GM12878 (cell line): ENCODE results near the gene NKX2-2. TPM values are rescaled to one million over a fixed set of nuclear protein-coding genes. Genes with fewer than 3 reads are reported as not detected.

Experiments used
- ATAC-seq: fragments of 200-7000 bp; cut with Tn5 transposase; 3 replicates; pipeline ENCODE4 v1.9.1; 2020; ENCODE audit warnings: mild to moderate bottlenecking, moderate library complexity
- BruUV-seq: library from RNA; stranded (reverse); fragments of 400-500 nt; replicated peaks from 2 replicates; lab custom pipeline; 2021; lab: Mats Ljungman, UMichigan
- CTCF ChIA-PET: fragments of 300-600 bp; sonication (Branson Sonifier 250); formaldehyde crosslinking; extraction: SDS; loops from one replicate; lab custom pipeline; 2021; ENCODE audit warnings: inconsistent platforms; lab: Yijun Ruan, JAX
- POLR2A ChIA-PET: fragments of 350-600 bp; formaldehyde crosslinking; extraction: SDS; loops from one replicate; lab custom pipeline; 2021; ENCODE audit warnings: inconsistent platforms; lab: Charles Lee
- RAD21 ChIA-PET: fragments of 300-600 bp; sonication (Branson Sonifier 250); formaldehyde crosslinking; loops from one replicate; lab custom pipeline; 2023; ENCODE audit warnings: antibody characterized with exemption; ENCODE audit not compliant: unreplicated experiment; lab: Charles Lee
- SMC1A ChIA-PET: fragments of 300-600 bp; sonication (Branson Sonifier 250); formaldehyde crosslinking; loops from one replicate; lab custom pipeline; 2023; ENCODE audit not compliant: unreplicated experiment, uncharacterized antibody; lab: Charles Lee
- DNase-seq: peaks from one replicate; pipeline ENCODE4 v3.0.0-alpha.2; 2011; ENCODE audit warnings: low read depth, low spot score
- FAIRE-seq: peaks from 3 replicates; lab custom pipeline; 2011; peaks lifted over from hg19 to GRCh38; lab: Jason Lieb, UNC
- H2AFZ ChIP-seq: 2 replicates; pipeline ENCODE4 v1.6.0; 2011; ENCODE audit warnings: low read depth, low read length, control low read depth; ENCODE audit not compliant: control insufficient read depth
- H3K27ac ChIP-seq: 2 replicates; pipeline ENCODE4 v1.5.1; 2011; ENCODE audit warnings: control low read depth; ENCODE audit not compliant: control insufficient read depth, insufficient read depth
- H3K27me3 ChIP-seq, 2 experiments: replicated peaks in 1 of 2; 2 replicates each; pipeline versions ENCODE4 v1.6.0 to v1.6.1; 2011; ENCODE audit warnings: low read length in 1 of 2; ENCODE audit not compliant: control insufficient read depth in 2 of 2, insufficient read depth in 2 of 2
- H3K36me3 ChIP-seq, 2 experiments: 2 replicates each; pipeline ENCODE4 v1.5.1; 2011; ENCODE audit warnings: low read length in 1 of 2; ENCODE audit not compliant: control insufficient read depth in 2 of 2, insufficient read depth in 2 of 2
- H3K4me1 ChIP-seq: 2 replicates; pipeline ENCODE4 v1.6.1; 2011; ENCODE audit warnings: mild to moderate bottlenecking, low read length, moderate library complexity, mixed read lengths; ENCODE audit not compliant: control insufficient read depth, insufficient read depth
- H3K4me2 ChIP-seq: 2 replicates; pipeline ENCODE4 v1.6.0; 2011; ENCODE audit warnings: control low read depth; ENCODE audit not compliant: control insufficient read depth, insufficient read depth
- H3K4me3 ChIP-seq: fragments of 200-600 bp; sonication (generic); 2 replicates; pipeline ENCODE4 v1.5.1; 2016
- H3K79me2 ChIP-seq: 2 replicates; pipeline ENCODE4 v1.6.0; 2011; ENCODE audit warnings: low read length; ENCODE audit not compliant: control insufficient read depth, insufficient read depth
- H3K9ac ChIP-seq: 2 replicates; pipeline ENCODE4 v1.8.0; 2011; ENCODE audit warnings: low read length, control low read depth, mixed read lengths; ENCODE audit not compliant: control insufficient read depth, insufficient read depth
- H3K9me3 ChIP-seq: replicated peaks from 3 replicates; pipeline ENCODE4 v1.5.1; 2011; ENCODE audit warnings: mild to moderate bottlenecking, low read length; ENCODE audit not compliant: control insufficient read depth, insufficient read depth
- H4K20me1 ChIP-seq: 2 replicates; pipeline ENCODE4 v1.6.0; 2011; ENCODE audit not compliant: control insufficient read depth, insufficient read depth
- ASH2L ChIP-seq: fragments of 300-600, 200-600 bp; sonication (generic); IDR thresholded peaks from 2 replicates; pipeline ENCODE4 v1.6.1; 2017; ENCODE audit warnings: low read depth, mild to moderate bottlenecking, borderline replicate concordance
- IKZF2 ChIP-seq, 2 experiments: fragments of 450-650 bp; IDR thresholded peaks; 2 replicates each; pipeline ENCODE4 v1.6.1; 2017; ENCODE audit warnings: mild to moderate bottlenecking in 2 of 2, moderate library complexity in 2 of 2
- NFYA ChIP-seq: IDR thresholded peaks from 2 replicates; pipeline ENCODE4 v1.6.1; 2011; ENCODE audit warnings: low read depth, mild to moderate bottlenecking, low read length, improper control_type of control experiment, borderline replicate concordance
- NFYB ChIP-seq: IDR thresholded peaks from 2 replicates; pipeline ENCODE4 v1.6.1; 2011; ENCODE audit warnings: low read depth, mild to moderate bottlenecking, low read length, improper control_type of control experiment, moderate library complexity; ENCODE audit not compliant: insufficient read depth
- NR2C2 ChIP-seq: IDR thresholded peaks from 2 replicates; pipeline ENCODE4 v1.6.1; 2011; ENCODE audit warnings: borderline replicate concordance, low read depth; ENCODE audit not compliant: control insufficient read depth, insufficient read length
- PAX5 ChIP-seq: IDR thresholded peaks from 2 replicates; pipeline ENCODE4 v1.6.1; 2011; ENCODE audit warnings: low read depth, low read length, borderline replicate concordance
- POLR2AphosphoS2 ChIP-seq: IDR thresholded peaks from 2 replicates; pipeline ENCODE4 v1.6.1; 2011; ENCODE audit warnings: low read depth, mild to moderate bottlenecking, low read length, improper control_type of control experiment, moderate library complexity
- RCOR1 ChIP-seq: conservative IDR thresholded peaks from 2 replicates; pipeline ENCODE4 v1.6.1; 2012; ENCODE audit warnings: low read depth, low read length, improper control_type of control experiment
- RELA ChIP-seq: fragments of 450-650 bp; IDR thresholded peaks from 2 replicates; pipeline ENCODE4 v1.8.0; 2014; ENCODE audit warnings: borderline replicate concordance; ENCODE audit not compliant: partially characterized antibody
- WGBS: methylation state at CpG from one replicate; pipeline ENCODE4 v1.1.6; 2016; ENCODE audit warnings: low lambda C conversion rate; ENCODE audit not compliant: insufficient replicate concordance, insufficient coverage; ENCODE audit errors: missing lambda C conversion rate; 5-methylcytosine and 5-hydroxymethylcytosine counted together
- in situ Hi-C: fragments of 300-500 bp; cut with MboI; formaldehyde crosslinking; loops from 9 replicates; pipeline ENCODE4 v1.14.3; 2018; ENCODE audit warnings: mixed read lengths
- intact Hi-C: fragments of 100-400 bp; cut with micrococcal nuclease; formaldehyde crosslinking; loops from one replicate; pipeline ENCODE4 v1.14.2; 2022; ENCODE audit not compliant: unreplicated experiment
- polyA plus RNA-seq, 11 experiments: library from polyadenylated mRNA; depleted of rRNA in 4 of 11; unstranded in 6 of 11; stranded (reverse) in 5 of 11; fragments of >200 nt; fragmentation: Nextera tagmentation in 4 of 11; fragmentation: Illumina TruSeq in 1 of 11; extraction: Ambion mirVana in 4 of 11; extraction: Trizol in 1 of 11; gene quantifications; 1 replicate in 1 of 11; 2 replicates in 10 of 11; pipeline versions ENCODE4 v1.2.1 to v1.2.3, GENCODE V29; 2011 to 2016; ENCODE audit warnings: inconsistent platforms in 2 of 11, missing spikeins in 2 of 11, low read depth in 1 of 11
- total RNA-seq, 4 experiments: library from RNA; depleted of rRNA in 3 of 4; stranded (reverse); fragments of >200 nt in 3 of 4; fragmentation: Illumina TruSeq in 1 of 4; extraction: Trizol in 1 of 4; gene quantifications; 2 replicates each; pipeline versions ENCODE4 v1.2.1 to v1.2.3, GENCODE V29; 2013 to 2021

The NKX2-2 gene
- total and polyA plus RNA-seq, 10 of the 15 experiments (the other 5 are each of a cell fraction or from before 2014, with no cell fraction given) = not detected

DNA sequence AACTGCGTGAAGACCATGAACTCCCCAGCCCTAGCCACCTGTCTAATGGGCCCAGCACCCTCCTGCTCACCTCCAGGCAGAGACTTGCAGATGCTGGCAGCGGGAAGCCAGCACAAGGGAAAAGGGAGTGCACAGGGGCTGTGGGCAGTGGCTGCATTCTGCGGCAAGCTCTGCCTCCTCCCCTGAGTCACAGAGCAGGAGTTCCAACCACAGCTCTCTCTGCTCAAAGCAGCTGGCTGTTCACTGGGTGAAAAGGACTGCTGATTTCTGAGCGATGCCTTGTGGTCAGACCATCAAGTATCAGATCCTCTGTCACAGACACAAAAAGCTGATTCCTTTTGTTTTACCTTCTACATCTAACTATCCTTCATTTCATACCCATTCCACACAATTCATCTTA is 10.5 kb downstream of the NKX2-2 start (continued):
- TF ChIP-seq NFYA (no peak), ASH2L (no peak), NR2C2 (no peak)
- TF ChIP-seq, all 136 proteins: peak for 13

DNA sequence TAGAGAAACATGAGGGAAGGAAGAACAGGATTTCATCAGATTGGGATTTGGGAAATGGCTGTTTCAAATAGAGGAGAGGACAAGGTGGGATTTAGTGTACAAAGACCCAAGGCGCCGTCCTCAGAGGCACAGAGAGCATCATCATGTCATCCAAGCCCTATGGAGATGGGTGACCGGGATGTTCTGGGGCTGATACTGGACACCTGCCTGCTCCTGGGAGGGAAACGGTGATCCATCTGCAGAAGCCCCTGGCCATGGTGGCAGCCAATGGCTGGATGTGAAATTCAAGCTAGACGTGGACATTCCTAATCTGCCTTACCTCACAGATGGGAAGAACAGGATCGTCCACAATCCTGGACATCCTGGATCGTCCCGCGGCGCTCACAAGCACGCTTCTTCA is 12.7 kb downstream of the NKX2-2 start:
- BruUV-seq = no TSS peak
- no peak overlapping the region for H3K27ac ChIP-seq
- H3K4me1 ChIP-seq = peaks cover 12% of the 10 kb centered on the region
- POLR2A ChIA-PET = no interaction called here
- in situ Hi-C loops = loop anchor here (5.0 to 10.0 kb wide), 3 partner anchors 264 to 639 kb away; no protein-coding TSS in a partner anchor
- SMC1A ChIA-PET = interaction anchor here (1.1 to 4.8 kb wide), 3 partner anchors 70 to 641 kb away, joined by 3 to 94 read pairs (median 23); no protein-coding TSS in a partner anchor
- H3K27me3 ChIP-seq = peaks cover 0 to 4% of the 10 kb centered on the region in 2 experiments; a peak in 3 of 4 replicates
- no peak overlapping the region for H3K9ac ChIP-seq
- H2AFZ ChIP-seq = no peak overlapping the region
- H3K36me3 ChIP-seq = no peaks in the 10 kb centered on the region
- H4K20me1 ChIP-seq = no peaks in the 10 kb centered on the region
- intact Hi-C loops = loop anchor here (10.0 kb wide), 2 partner anchors 106 to 836 kb away; partner anchors contain the start of gene NKX2-4
- FAIRE-seq = no peak
- no peak overlapping the region for H3K4me3 ChIP-seq
- CTCF ChIA-PET = interaction anchor here (1.1 to 6.6 kb wide), 5 partner anchors 70 to 640 kb away, joined by 3 to 202 read pairs (median 20); no protein-coding TSS in a partner anchor
- WGBS = 60% methylated on average over 11 of the region's 11 CpGs
- H3K79me2 ChIP-seq = no peaks in the 10 kb centered on the region
- RAD21 ChIA-PET = interaction anchor here (0.6 to 1.9 kb wide), 2 partner anchors 70 to 265 kb away, joined by 5 to 6 read pairs; no protein-coding TSS in a partner anchor
- TF ChIP-seq IKZF2 (IDR thresholded peaks at IDR 0.05) (no peak), RCOR1 (no peak), NFYB (no peak), RELA (no peak), PAX5 (no peak), POLR2AphosphoS2 (no peak)
- TF ChIP-seq, all 136 proteins: peak for 0
- DNase-seq (no peak), ATAC-seq (no peak)
- Histone ChIP-seq H3K9me3 (no peaks in the 10 kb centered on the region; the same call in 2 of the 3 replicates), H3K4me2 (no peak overlapping the region)
